GM19395 (cell line): ENCODE measurements around the gene BCL7A.
"Not testable (repeated sequence)": the region's sequence is repeated elsewhere in the genome, so short reads cannot be mapped to it uniquely, and the experiment has no call there.

Source experiments
- ATAC-seq: cut with Tn5 transposase; IDR thresholded peaks from one replicate; pipeline ENCODE4 v1.9.1; 2021; ENCODE audit warnings: mild to moderate bottlenecking, moderate library complexity; ENCODE audit not compliant: unreplicated experiment

The BCL7A gene

DNA sequence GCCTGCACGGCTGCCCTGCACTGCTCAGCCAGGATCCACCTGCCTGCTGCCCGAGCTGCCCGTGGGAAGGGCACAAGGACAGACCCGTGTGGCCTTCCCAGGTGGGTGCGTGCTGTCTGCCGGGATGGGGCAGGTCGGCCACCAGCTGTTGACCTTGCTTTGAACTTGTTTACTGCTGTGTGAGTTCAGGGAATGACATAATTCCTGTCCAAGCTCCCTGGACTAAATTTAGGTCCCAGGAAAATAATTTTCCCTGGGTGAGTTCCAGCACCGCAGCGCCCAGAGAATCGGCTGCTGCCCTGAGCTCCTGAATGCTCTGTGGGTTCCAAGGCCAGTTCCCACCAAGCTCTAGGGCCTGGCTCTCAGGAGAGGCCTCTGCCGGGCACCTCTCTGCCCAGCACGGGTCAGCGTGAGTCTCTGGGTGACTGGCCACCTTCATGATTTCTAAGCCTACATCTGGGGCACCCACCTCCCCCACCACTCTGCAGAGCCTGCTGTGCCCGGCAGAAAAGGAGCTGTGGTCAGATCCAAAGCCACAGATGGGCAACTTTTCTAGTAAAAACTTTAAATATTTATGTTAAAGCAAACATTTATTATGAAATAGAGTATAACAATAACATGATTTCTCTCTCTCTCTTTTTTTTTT lies 29.7 kb downstream of the BCL7A start:
- ATAC-seq = no peak

GRCh38 chr12:122052285-122052684 lies 30.6 kb downstream of the BCL7A start:
- ATAC-seq = no peak

DNA sequence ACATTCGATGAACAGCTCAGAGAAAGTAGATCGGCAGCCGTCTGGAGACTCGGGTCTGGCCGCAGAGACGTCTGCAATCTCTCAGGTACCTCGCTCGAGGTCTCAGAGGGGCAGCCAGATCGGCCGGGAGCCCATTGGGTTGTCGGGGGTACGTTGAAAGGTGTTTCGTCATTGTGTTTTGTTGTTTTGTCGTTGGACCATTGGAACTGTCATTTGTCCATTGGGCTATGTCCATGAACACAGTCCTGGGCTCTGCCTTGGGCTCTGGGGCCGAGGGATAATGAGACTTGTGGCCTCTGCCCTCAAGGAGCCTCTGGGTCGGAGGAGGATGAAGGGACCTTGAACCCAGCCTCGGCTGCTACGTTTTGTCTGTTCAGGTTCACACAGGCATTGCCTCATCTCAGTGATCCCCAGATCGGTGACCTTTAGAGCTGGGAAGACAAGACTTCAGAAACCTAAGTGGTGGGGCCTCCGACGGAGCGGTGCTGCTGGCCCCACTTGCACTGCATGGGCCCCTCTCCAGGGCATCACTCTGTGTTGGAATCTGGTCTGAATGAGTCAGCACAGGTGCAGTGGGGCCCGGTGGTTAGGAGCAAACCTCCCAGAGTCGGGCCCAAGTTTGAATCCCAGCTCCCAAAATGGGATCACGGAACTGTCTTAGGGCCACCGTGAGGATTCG lies 33.3 kb downstream of the BCL7A start:
- no peak for ATAC-seq

DNA sequence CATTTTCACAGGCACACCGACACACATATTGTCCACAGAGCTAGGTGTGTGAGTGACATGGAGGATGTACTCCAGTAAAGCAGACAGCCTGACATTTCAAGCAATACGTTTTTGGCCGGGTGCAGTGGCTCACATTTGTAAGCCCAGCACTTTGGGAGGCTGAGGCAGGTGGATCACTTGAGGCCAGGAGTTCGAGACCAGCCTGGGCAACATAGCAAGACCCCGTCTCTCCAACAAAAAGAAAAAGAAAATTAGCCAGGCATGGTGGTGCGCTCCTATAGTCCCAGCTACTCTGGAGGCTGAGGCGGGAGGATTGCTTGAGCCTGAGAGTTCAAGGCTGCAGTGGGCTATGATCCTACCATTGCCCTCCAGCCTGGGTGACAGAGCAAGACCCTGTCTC lies 34.7 kb downstream of the BCL7A start:
- ATAC-seq = not testable (repeated sequence)

- no peak for ATAC-seq
Measured at GRCh38 chr12:122057007-122057735, 35.5 kb downstream of the BCL7A start.

GRCh38 chr12:122057769-122058168 lies 36.1 kb downstream of the BCL7A start:
- ATAC-seq = no peak

- no peak for ATAC-seq
Measured at GRCh38 chr12:122058549-122059149, 37.0 kb downstream of the BCL7A start.

DNA sequence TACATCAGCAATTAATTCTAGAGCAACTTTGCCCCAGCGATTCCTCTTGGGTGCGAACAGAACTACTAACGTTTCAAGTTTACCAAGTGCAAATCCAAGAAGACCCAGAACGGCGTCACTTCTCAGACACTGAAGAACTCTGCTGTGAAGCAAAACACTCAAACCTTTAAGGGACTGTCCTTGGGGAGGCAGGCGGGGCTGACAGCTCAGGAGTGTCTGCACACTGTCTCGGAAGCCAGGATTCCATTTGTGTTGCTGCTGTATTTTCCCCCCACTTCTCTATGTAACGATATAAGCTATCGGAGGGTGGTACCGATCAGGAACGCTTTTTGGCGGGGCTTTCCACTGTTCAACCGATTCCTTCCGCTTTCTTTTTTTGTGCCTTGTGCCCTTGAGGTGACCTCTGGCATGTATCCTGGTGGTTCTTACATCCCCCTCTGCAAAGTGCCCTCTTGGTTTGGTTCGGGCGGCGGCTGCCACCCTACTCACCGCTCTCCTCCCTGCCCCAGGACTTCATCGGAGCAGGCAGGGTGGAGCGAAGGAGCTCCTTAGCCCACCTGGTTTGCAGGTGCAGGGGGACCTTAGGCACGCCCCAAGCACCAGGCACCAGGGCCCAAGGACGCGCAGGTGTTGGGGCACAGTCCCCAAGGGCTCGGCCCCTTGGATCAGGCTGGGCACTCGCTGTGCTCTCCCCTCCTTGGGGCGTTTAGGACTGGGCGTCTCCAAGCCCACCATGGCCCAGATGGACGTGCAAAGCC lies 37.7 kb downstream of the BCL7A start:
- ATAC-seq = no peak

DNA sequence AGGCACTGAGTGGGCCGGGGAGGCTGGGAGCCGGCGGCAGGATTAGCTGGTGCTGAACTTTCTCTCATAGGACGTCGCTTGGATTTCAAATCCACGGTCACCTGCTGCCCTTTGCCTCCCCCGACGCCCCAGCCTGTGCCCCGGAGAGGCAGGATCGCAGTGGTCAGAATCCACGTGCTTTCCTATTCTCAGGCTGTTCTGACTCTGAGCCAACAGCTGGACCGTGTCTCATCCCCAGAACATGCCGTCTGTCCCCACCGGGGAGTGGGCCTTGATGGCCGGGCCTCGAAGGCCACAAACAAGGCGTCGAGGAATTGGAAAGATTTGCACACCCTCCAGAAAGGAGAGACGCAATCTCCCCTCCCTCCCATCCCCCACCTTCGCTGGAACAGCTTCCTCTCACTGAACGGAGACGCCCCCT lies 38.4 kb downstream of the BCL7A start:
- no peak for ATAC-seq

GRCh38 chr12:122061253-122061652 lies 39.6 kb downstream of the BCL7A start:
- no peak for ATAC-seq

DNA sequence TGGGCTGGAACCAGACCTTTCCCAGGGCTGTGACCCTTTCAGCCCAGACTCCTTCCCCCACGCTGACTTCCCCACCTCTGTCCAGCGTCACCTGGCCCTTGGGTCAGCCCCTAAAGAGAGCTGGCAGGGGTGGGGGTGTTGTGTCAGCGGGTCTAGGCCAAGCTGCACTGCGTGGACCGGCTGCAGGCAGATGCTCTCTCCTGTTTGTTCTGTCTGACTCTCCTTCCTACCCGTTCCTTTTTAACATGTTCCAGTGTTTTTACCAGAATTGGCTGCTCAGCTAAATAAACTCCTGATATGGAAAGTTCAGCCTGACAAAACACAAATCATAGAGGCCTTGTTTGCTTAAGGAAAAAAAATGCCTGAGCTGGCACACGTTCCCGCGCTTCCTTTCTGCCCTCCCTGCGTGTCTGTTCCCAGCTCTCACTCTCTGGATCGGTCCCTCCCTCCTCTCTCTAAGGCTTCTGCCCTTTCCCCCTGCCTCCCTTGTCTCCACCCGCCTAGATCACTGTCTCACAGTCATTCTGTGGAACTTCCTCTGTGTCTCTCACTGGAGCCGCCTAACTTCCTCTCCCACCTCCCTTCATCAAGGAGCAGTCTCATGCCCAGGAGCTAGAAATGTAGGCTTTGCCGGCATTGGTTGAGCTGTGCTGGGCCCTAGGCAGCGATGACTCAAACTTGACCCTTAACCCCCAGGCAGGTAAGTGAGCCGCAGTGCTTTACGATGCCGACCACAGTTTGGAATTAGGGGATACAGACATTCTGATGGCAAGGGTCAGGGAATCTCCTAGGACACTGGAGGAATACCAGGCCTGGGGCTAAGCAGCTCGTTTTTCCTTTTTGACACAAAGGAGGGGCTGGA lies 41.4 kb downstream of the BCL7A start:
- ATAC-seq = no peak

- ATAC-seq = no peak
Measured at GRCh38 chr12:122063694-122064024, 42.0 kb downstream of the BCL7A start.

DNA sequence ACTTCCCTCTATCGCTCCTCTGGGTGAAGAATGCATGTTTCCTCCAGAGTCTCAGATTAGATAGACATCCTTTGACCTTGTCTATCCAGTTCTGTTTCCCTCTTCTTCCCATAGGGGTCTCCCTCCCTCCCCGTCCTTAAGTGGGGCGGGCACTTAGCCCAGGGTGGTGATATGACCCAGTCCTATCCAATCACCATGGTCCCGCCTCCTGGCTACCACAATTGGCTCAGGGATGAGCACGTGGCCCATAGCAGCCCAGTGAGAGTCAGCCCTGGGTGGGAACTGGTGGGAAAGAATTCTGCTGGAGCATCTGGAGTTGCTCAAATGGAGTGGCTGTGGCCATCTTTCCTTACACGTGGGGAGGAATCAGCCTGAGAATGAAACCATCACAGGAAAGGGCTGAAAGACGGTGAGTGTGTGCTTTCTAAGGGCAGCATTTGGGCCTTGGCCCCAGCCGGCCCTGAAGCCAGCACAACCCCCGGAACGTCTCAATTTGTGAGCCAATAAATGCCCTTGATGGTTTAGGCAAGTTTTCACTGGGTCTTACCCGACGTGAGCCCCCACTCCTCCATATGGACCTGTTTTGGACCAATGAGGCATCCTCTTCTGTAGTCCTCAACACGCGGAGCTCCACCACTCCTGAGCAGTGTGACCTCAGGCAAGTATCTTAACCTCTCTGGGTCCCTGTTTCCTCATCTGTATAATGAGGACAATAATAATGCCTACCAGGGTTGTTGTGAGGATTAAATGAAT lies 42.5 kb downstream of the BCL7A start:
- ATAC-seq = no peak

- no peak for ATAC-seq
Measured at GRCh38 chr12:122064780-122065588, 43.3 kb downstream of the BCL7A start.

GRCh38 chr12:122067548-122067947 lies 45.9 kb downstream of the BCL7A start:
- ATAC-seq = no peak

DNA sequence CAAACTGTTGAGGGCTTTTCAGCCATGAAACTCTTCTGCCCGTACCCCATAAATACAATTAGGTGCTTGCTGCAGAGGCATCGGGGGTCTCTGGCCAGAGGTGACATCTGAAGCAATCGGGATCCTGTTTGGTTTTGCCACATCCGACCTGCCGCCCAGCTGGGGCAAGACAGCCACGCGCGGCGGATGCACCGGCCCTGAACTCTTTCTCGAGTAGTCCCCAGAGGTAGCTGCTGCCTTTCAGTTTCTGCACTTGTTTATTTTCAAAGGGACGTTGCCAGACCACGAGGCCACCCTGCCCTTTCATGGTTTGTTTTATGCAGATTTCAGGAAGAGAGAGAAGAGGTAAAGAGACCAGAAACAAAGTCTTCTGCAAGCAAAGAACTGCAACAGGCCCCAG lies 46.3 kb downstream of the BCL7A start:
- peak; percentile 84 for ATAC-seq

GRCh38 chr12:122072031-122072970 lies 50.6 kb downstream of the BCL7A start:
- ATAC-seq = no peak
